ENCODE data around the gene SRRM3.
"Not testable (repeated sequence)": the region's sequence is repeated elsewhere in the genome, so short reads cannot be mapped to it uniquely, and the experiment has no call there.

Gene SRRM3

DNA sequence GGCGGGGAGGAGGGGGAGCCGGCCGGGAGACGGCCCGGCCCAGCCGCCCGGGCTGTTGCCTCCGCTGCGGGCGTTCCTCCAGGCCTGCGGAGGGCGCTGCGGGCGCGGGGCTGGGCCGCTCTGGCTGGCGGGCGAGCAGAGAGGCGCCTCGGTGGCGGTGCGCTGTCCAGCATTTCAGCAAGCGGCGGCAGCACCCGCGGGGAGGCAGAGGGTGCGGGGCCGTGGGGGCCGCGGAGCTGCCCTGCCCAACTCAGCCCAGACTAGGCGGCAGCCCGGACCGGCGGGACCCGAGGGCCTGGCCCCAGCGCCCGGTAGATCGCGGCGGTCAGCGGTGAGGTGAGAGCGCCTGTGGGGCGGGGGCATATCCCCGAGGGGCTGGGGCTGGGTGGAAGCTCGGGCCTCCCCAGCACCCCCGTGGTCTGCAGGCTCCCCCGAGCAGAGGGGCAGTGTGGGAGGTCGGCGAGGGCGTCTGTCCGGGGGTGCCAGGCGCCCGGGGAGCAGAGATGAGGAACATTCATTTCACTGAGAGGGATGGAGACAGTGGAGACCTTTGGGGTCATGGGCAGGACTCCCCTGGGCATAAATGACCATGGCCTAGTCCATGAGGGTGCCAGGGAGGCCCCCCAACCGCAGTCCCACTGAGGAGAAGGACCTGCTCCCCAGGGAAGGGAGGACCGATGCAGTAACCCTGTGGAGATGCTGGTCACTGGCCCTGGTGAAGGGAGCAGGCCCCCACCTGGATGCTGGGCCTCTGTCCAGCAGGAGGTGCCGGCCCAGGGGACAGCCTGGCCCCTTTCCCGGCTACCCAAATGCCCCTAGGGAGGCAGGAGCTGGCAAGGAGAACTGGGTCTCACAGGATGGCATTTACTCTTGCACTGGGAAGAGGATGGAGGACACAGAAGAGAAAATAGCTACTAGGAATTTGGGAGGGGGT lies at the start of gene SRRM3:
TSS of gene SRRM3 (plus strand) at position 165 of the 934 bp plus-strand sequence. CDS start 33,171 bp downstream, outside the sequence.
- peak; percentile 15 for DNase-seq (ENCODE audit: extremely low read depth, low read depth)
- no peak within 1 kb of the TSS for H3K4me3 ChIP-seq (replicated peaks; ENCODE audit: low read depth, low read length)
- TF ChIP-seq, protein P1, sequence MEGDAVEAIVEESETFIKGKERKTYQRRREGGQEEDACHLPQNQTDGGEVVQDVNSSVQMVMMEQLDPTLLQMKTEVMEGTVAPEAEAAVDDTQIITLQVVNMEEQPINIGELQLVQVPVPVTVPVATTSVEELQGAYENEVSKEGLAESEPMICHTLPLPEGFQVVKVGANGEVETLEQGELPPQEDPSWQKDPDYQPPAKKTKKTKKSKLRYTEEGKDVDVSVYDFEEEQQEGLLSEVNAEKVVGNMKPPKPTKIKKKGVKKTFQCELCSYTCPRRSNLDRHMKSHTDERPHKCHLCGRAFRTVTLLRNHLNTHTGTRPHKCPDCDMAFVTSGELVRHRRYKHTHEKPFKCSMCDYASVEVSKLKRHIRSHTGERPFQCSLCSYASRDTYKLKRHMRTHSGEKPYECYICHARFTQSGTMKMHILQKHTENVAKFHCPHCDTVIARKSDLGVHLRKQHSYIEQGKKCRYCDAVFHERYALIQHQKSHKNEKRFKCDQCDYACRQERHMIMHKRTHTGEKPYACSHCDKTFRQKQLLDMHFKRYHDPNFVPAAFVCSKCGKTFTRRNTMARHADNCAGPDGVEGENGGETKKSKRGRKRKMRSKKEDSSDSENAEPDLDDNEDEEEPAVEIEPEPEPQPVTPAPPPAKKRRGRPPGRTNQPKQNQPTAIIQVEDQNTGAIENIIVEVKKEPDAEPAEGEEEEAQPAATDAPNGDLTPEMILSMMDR (IDR thresholded peaks at IDR 0.05; ENCODE audit: low read depth, low read length, missing control alignments): peak; percentile 46

- TF ChIP-seq, protein P1 (IDR thresholded peaks at IDR 0.05; ENCODE audit: low read depth, low read length, missing control alignments): no peak
- no peak for DNase-seq (ENCODE audit: extremely low read depth, low read depth)
- no peak overlapping the region for H3K4me3 ChIP-seq (replicated peaks; ENCODE audit: low read depth, low read length)
Measured at GRCh38 chr7:76151932-76152331, 49.8 kb upstream of the SRRM3 start.

DNA sequence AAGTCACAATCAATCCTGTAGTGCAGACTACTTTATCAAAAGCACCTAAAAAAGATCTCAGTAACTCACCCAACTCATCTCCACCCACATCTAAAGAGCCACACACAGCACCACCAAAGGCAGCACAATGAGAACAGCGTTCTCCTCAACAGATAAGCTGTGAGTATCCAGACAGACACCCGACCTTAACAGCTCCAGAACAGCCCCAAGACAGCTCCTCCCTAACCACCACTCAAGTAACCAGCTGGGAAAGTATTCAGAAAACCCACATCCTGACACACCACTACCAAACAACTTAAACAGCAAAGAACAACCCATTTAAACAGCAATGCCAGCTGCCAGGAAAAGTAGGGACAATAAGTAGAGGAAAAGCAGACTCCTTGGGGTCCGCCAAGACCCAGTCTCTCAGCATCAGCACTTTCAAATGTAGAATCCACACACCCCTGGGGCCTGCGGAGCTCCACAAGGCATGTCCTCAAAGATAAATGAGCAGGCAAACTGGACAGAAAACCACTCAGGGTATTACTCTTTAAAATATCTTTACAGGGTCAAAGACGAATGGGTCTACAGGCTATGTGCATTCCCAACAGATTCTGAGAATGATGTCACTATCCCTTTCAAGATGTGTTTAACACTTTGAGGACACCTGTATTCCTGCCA lies 48.0 kb upstream of the SRRM3 start:
- not testable (repeated sequence) for H3K4me3 ChIP-seq (replicated peaks; ENCODE audit: low read depth, low read length); DNase-seq (ENCODE audit: extremely low read depth, low read depth)

GRCh38 chr7:76155938-76156337 lies 45.8 kb upstream of the SRRM3 start:
- H3K4me3 ChIP-seq (replicated peaks; ENCODE audit: low read depth, low read length): no peak overlapping the region
- DNase-seq (ENCODE audit: extremely low read depth, low read depth): no peak
- TF ChIP-seq, protein P1 (IDR thresholded peaks at IDR 0.05; ENCODE audit: low read depth, low read length, missing control alignments): no peak

DNA sequence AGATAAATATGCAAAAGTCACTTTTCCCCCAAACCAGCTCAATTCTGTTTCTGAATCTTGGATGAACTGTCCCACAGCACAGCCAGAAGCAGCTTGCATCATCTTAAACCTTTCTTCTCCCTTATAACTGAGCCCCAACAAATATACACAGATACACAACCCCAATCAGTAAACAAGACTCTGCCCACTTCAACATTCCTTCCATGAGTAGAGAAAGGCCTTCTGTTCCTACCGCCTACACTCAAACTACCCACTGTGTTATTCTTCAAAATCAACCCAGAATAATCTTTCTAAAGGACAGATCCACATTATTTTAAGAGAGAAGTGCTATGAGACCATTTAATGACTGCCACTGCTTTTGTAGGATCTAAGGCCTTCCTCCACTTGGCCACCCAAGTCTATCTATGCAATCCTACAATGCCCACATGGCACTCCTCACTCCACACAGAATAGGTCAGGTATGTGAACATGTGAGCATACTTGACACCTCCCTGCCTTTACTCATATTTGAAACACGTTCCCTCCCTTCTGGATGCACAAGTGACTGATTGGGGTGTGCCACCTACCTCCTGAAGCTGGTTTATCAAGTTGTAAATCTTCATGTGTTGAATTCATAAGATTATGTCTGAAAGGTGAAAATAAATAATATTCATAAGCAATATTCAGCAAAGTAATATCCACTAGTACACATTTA lies 44.6 kb upstream of the SRRM3 start:
- DNase-seq (ENCODE audit: extremely low read depth, low read depth); H3K4me3 ChIP-seq (replicated peaks; ENCODE audit: low read depth, low read length): not testable (repeated sequence)

- H3K4me3 ChIP-seq (replicated peaks; ENCODE audit: low read depth, low read length); DNase-seq (ENCODE audit: extremely low read depth, low read depth): not testable (repeated sequence)
Measured at GRCh38 chr7:76158416-76158815, 43.3 kb upstream of the SRRM3 start.

DNA sequence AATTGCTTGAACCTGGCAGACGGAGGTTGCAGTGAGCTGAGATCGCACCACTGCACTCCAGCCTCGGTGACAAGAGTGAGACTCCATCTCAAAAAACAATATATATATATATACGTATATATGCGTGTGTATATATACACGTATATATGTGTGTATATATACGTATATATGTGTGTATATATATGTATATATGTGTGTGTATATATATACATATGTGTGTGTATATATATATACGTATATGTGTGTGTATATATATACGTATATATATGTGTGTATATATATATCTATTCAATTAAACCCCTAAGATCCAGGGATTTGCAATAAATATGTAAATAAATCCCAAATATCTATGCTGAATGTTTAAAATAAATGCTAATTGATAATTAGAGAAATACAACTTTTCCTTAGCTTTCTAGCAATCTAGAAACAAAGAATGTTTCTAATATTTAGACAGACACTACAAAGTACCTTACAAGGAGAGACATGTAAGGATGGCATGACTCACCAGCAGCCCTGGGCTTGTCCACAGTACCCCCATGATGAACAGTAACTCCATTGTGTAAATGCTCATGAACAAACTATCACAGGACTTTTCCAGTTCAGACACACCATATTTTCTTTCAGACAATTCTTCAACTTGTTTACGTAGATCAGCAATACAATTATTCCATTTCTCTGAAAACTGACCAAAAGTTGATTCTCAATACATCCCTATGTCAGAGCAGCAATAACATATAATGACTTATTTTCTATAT lies 39.1 kb upstream of the SRRM3 start:
- not testable (repeated sequence) for H3K4me3 ChIP-seq (replicated peaks; ENCODE audit: low read depth, low read length); DNase-seq (ENCODE audit: extremely low read depth, low read depth)

- not testable (repeated sequence) for DNase-seq (ENCODE audit: extremely low read depth, low read depth); H3K4me3 ChIP-seq (replicated peaks; ENCODE audit: low read depth, low read length)
Measured at GRCh38 chr7:76163812-76164211, 37.9 kb upstream of the SRRM3 start.
